Esophagus muscularis mucosa (tissue), 4 donors: Measurements from ENCODE around the gene TRIM54. TPM values are rescaled to one million over a fixed set of nuclear protein-coding genes. Genes with fewer than 3 reads are reported as not detected.

ENCODE experiments used
- DNase-seq: peaks from one replicate; pipeline ENCODE4 v3.0.0-alpha.2; 2017; ENCODE audit errors: extremely low spot score
- H3K27ac ChIP-seq, 4 donors: fragments of 200-600 bp; sonication (generic); replicated peaks in 1 of 4; 1 replicate in 3 of 4; 2 replicates in 1 of 4; pipeline ENCODE4 v1.5.1; 2016 to 2019; ENCODE audit warnings: mild to moderate bottlenecking in 1 of 4
- H3K27me3 ChIP-seq, 4 donors: fragments of 200-600 bp; sonication (generic); one replicate each; pipeline versions ENCODE4 v1.5.1 to v1.6.0; 2016 to 2019
- H3K36me3 ChIP-seq, 4 donors: fragments of 200-600 bp; sonication (generic); one replicate each; pipeline ENCODE4 v1.5.1; 2016 to 2019
- H3K4me1 ChIP-seq, 4 donors: fragments of 200-600 bp; sonication (generic); one replicate each; pipeline ENCODE4 v1.5.1; 2016 to 2019
- H3K4me3 ChIP-seq, 4 donors: fragments of 200-600 bp; sonication (generic); 1 replicate in 2 of 4; 2 replicates in 2 of 4; pipeline ENCODE4 v1.5.1; 2016 to 2019; ENCODE audit warnings: mild to moderate bottlenecking in 4 of 4, moderate library complexity in 1 of 4
- H3K9me3 ChIP-seq, 4 donors: fragments of 200-600 bp; sonication (generic); 1 replicate in 3 of 4; 2 replicates in 1 of 4; pipeline ENCODE4 v1.5.1; 2016 to 2019
- CTCF ChIP-seq, 3 experiments: fragments of 200-600 bp in 2 of 3; fragments of 450-650 bp in 1 of 3; sonication (generic) in 2 of 3; IDR thresholded peaks; one replicate each; pipeline ENCODE4 v1.5.1; 2017 to 2019; ENCODE audit warnings: antibody characterized with exemption in 3 of 3, mild to moderate bottlenecking in 2 of 3, moderate library complexity in 1 of 3
- EP300 ChIP-seq: sonication (generic); formaldehyde crosslinking; IDR thresholded peaks from one replicate; pipeline ENCODE4 v1.6.1; 2017; ENCODE audit warnings: antibody characterized with exemption
- POLR2A ChIP-seq: fragments of 450-650 bp; IDR thresholded peaks from one replicate; pipeline ENCODE4 v1.6.1; 2017; ENCODE audit warnings: antibody characterized with exemption, moderate library complexity, mild to moderate bottlenecking, low read depth
- POLR2AphosphoS5 ChIP-seq, 2 donors: sonication (generic); formaldehyde crosslinking; IDR thresholded peaks; one replicate each; pipeline ENCODE4 v1.6.1; 2017; ENCODE audit warnings: antibody characterized with exemption in 2 of 2
- WGBS: methylation state at CpG from one replicate; pipeline ENCODE4 v1.1.5; 2018; 5-methylcytosine and 5-hydroxymethylcytosine counted together
- intact Hi-C: fragments of 100-400 bp; cut with DNase I; formaldehyde crosslinking; loops from one replicate; pipeline ENCODE4 v1.15.1; 2023
- total RNA-seq, 4 donors: library from RNA; depleted of rRNA; stranded (reverse); fragments of >200 nt; gene quantifications; one replicate each; pipeline versions ENCODE4 v1.1.0 to v1.2.1, GENCODE V29; 2016

Gene TRIM54
- total RNA-seq: under 1 TPM in 1 of 4 donors, not detected in 3; 0.32 TPM

- Histone ChIP-seq H3K4me3 (no peak within 1 kb of the TSS), H3K4me1 (peaks cover 0 to 17% (median 4%) of the 10 kb centered on the region in 4 donors), H3K27me3 (peaks cover 0 to 35% (median 3%) of the 10 kb centered on the region in 4 donors), H3K27ac (no peak within 1 kb of the TSS), H3K9me3 (no peaks in the 10 kb centered on the region), H3K36me3 (no peaks in the 10 kb centered on the region)
- no peak for DNase-seq
- TF ChIP-seq EP300 (no peak), POLR2A (no peak), CTCF (IDR thresholded peaks at IDR 0.05) (no peak), POLR2AphosphoS5 (IDR thresholded peaks at IDR 0.05) (no peak)
- intact Hi-C loops: loop anchor here (2.0 to 10.0 kb wide), 2 partner anchors 183 to 317 kb away; no protein-coding TSS in a partner anchor
- WGBS: 59% methylated on average over 5 of the region's 5 CpGs
Observed at GRCh38 chr2:27281855-27282559, at the start of gene TRIM54. Gene TRIM54 (plus strand): TSS chr2:27282429. CDS start chr2:27282732, 303 bp downstream.

- Histone ChIP-seq H3K4me1 (no peaks in the 10 kb centered on the region), H3K36me3 (peaks cover 88 to 100% (median 99%) of the 10 kb centered on the region in 4 donors), H3K27me3 (no peaks in the 10 kb centered on the region), H3K9me3 (no peaks in the 10 kb centered on the region), H3K27ac (no peak overlapping the region), H3K4me3 (no peak overlapping the region)
- no peak for DNase-seq
- intact Hi-C loops: no loop called here
- WGBS: no CpG with 5 or more reads among the region's 14 CpGs
- no peak for TF ChIP-seq POLR2A
- no peak for TF ChIP-seq CTCF (IDR thresholded peaks at IDR 0.05)
- no peak for TF ChIP-seq POLR2AphosphoS5 (IDR thresholded peaks at IDR 0.05)
- no peak for TF ChIP-seq EP300
Observed at GRCh38 chr2:27233341-27233740, 48.9 kb upstream of the TRIM54 start.

GRCh38 chr2:27236136-27236535, 46.1 kb upstream of the TRIM54 start:
- Histone ChIP-seq H3K4me3 (no peak overlapping the region), H3K9me3 (no peaks in the 10 kb centered on the region), H3K36me3 (peaks cover 95 to 100% (median 100%) of the 10 kb centered on the region in 4 donors), H3K27ac (no peak overlapping the region), H3K27me3 (no peaks in the 10 kb centered on the region), H3K4me1 (no peaks in the 10 kb centered on the region)
- 97% methylated on average over 6 of the region's 12 CpGs for whole genome bisulfite sequencing
- intact Hi-C loops: no loop called here
- TF ChIP-seq POLR2AphosphoS5 (IDR thresholded peaks at IDR 0.05) (no peak), POLR2A (no peak), CTCF (IDR thresholded peaks at IDR 0.05) (no peak), EP300 (no peak)
- DNase-seq: no peak

GRCh38 chr2:27236626-27237025, 45.6 kb upstream of the TRIM54 start:
- no peaks in the 10 kb centered on the region for H3K27me3 ChIP-seq
- H3K4me1 ChIP-seq: no peaks in the 10 kb centered on the region
- peaks cover 95 to 100% (median 100%) of the 10 kb centered on the region in 4 donors for H3K36me3 ChIP-seq
- no peak for DNase-seq
- H3K4me3 ChIP-seq: no peak overlapping the region
- H3K27ac ChIP-seq: no peak overlapping the region
- no peak for TF ChIP-seq EP300
- no peak for TF ChIP-seq POLR2A
- no peak for TF ChIP-seq POLR2AphosphoS5 (IDR thresholded peaks at IDR 0.05)
- no peak for TF ChIP-seq CTCF (IDR thresholded peaks at IDR 0.05)
- WGBS: 86% methylated on average over 3 of the region's 3 CpGs
- no peaks in the 10 kb centered on the region for H3K9me3 ChIP-seq
- intact Hi-C loops: no loop called here
